Hematopoietic multipotent progenitor cell treated with erythropoietin and hydrocortisone succinate and interleukin-3 and kit ligand, for 8 days (in vitro differentiated cells): ENCODE results near the gene SNX4.
A peak's percentile ranks its signal among the peaks of the same experiment; 100 is the strongest.
"Not testable (repeated sequence)": the region's sequence is repeated elsewhere in the genome, so short reads cannot be mapped to it uniquely, and the experiment has no call there.

ENCODE experiments used
- DNase-seq: peaks from one replicate; pipeline ENCODE4 v3.0.0-alpha.2; 2015

The SNX4 gene

DNA sequence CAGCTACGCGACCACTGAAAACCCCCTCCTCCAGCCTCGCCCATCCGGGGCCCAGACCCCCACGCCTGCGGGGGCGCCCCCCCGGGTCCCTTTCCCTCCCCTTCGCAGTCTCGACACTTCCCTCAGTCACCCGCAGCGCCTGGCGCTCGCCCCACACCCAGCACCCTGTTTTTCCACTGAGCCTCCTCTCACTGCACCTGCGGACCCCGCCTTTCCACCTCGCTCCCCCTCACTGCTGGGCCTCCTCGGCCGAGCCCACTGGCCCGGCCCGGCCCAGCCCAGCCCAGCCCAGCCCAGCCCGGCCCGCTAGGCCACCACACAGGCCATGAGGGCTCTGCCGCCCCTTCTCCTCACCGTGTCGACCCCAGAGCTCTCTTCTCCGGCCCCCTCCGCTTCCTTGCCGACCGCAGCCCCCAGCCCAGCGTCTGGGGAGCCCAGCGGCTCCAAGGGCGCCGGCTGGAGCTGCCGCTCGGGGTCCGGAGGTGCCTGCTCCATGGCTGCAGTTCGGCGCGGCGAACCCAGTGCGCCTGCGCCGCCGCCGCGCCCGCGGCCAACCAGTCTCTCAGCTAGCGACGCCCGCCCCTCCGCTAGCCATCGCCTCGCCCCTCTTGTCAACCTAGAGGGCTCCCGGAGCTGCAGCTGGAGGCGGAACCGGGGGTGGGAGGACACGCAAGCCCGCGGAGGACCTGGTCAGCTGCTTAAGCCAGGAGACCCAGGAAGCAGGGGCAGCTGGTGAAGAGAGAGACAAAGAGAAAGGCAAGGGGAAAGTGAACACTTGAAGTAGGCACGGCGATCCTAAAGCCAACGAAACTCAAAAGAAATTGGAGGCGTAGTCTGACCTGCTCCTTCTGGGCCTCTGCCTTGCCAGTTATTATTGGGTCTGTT, at the start of gene SNX4:
Gene SNX4, minus strand, starts transcription at position 525 of the 885 bp plus-strand sequence. Its CDS starts 30 bp downstream, at position 495.
- peak; percentile 90 for DNase-seq

DNA sequence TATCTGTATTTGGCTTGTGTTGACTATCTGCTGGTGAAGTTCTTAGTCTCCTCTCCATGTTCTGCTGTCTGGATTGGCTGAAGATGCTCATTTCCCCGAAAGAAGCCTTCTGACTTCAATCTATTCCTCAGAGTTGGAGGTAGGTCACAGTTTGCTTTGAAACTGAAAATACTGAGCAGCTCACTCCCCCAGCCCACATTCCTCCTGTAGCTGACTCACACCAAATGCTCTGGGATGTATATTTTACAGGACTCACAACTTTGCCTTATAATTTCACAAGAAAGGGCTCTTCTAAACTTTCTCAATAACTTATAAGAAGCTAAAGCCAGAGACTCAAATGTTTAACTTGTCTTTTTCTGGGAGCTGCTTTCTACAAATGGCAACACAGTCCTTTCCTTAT, 36.3 kb upstream of the SNX4 start:
- no peak for DNase-seq

DNA sequence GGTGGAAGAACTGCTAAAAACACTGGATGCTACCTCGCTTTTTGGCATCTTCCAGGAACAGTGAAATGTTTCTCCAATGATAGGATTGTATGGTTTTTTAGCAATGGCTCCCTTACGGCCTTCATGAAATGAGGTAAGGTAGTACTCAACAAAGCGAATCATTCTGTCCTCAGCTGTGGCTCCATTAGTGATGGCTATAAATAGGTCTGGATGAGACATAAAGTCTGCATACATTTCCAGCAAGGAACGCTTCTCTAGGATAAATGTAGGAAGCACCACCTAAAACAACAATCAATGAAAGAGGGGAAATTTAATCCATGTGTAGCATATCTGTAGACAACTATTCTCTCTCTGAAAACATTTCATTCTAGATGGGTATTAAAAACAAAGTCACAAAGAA, 32.4 kb upstream of the SNX4 start:
- DNase-seq, result no peak

DNA sequence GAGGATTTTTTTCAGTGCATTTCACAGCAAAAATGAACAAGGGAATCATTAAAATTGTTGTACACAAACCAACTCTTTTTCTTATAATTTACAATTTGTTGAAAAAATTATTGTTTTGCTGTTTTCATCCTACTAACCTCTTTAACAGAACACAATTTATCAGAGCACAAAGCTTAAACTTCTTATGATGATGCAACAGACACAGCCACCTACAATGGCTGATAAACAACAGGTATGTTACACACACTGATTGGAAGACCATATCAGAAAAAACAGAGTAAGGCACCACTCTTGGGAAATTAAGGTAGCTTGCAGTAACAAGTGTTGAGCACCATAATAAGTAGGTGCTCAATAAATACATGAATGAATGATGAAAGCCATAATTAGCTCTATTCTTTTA, 8.9 kb upstream of the SNX4 start:
- DNase-seq, result no peak

DNA sequence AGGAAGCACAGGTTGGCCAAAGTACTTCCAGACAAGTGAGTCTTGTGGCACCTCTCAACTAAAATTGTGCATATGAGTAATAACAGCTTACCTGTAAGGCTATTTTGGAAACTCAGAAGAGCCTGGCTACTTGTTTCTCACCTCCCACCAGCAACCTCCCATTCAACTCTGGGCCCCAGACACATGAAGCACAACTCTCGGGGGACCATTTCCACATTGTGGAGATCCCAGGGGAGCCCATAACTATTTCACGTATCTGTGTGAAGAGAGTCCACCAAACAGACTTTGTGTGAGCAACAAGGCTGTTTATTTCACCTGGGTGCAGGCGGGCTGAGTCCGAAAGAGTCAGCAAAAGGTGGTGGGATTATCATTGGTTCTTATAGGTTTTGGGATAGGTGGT, 5.2 kb upstream of the SNX4 start:
- no peak for DNase-seq

DNA sequence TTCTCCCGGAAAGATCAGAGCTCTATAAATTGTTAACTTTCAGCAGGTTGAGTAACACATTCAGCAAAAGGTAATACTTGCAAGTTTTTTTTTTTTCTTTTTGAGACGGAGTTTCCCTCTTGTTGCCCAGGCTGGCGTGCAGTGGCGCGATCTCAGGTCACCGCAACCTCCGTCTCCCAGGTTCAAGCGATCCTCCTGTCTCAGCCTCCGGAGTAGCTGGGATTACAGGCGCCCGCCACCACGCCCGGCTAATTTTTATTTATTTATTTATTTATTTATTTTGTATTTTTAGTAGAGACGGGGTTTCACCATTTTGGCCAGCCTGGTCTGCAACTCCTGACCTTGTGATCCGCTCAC, 539 bp upstream of the SNX4 start:
- DNase-seq, result not testable (repeated sequence)

DNA sequence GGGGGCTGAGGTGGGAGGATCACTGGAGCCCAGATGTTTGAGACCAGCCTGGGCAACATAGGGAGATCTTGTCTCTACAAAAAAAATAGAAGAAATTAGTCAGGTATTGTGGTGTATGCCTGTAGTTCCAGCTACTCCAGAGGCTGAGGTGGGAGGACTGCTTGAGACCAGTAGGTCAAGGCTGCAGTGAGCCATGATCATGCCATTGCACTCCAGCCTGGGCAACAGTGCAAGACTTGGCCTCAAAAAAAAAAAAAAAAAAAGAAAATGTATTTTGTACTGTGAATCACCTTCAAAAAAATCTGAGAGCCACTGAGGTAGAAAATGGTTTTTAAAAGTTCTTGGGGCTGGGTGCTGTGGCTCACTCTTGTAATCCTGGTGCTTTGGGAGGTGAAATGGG, 4.6 kb downstream of the SNX4 start:
- DNase-seq, result no peak

DNA sequence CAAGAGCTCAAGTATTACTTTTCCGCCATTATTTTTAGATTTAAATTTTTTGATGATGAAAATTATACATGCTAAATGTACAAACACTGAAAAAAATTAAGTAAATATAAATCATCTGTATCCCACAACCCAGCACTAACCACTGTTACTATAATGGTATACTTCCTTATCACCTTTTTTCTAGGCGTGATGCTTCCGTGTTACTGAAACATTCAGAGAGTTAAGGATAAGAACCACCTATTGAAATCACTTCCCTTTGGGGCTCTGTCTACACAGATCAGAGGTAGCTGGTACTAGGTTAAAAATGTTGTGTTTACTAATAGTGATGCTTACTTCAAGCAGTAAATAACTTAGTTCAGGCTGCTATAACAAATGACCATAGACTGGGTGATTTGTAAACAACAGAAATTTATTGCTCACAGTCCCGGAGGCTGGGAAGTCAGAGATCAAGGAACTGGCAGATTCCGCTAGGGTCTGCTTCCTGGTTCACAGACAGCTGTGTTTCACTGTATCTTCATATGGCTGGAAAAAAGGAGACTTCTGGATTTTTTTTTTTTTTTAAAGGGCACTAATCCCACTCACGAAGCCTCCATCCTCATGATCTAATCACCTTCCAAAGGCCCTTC, 6.4 kb downstream of the SNX4 start:
- no peak for DNase-seq

DNA sequence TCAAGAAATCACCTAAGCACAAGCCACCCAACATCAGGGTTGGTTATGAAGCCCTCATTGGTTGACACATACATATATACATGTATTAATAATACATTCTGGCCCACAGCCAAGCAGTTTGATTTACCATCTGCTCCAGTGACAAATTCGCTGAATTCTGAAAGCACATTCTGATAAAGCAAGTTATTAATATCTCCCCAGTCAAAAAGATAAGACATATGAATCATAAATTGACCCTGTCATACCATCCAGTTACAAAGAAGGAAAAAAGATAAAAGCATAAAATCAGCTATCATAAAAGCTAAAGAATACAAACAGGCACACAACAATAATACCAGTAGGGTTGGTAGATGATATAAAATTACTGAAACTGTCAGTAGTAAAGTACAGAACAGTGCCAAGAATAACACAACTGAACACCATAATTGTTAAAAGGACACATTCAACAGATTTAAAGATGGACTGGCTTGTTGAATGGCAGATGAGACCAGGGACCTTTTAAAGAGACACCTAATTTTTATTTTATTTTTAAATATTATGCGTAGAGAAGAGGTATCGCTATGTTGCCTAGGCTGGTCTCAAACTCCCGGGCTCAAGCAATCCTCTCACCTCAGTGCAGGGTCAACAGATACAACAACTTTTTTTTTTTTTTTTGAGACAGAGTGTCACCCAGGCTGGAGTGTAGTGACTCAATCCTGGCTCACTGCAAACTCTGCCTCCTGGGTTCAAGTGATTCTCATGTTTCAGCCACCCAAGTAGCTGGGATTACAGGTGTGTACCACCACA, 7.7 kb downstream of the SNX4 start:
- peak; percentile 85 for DNase-seq

DNA sequence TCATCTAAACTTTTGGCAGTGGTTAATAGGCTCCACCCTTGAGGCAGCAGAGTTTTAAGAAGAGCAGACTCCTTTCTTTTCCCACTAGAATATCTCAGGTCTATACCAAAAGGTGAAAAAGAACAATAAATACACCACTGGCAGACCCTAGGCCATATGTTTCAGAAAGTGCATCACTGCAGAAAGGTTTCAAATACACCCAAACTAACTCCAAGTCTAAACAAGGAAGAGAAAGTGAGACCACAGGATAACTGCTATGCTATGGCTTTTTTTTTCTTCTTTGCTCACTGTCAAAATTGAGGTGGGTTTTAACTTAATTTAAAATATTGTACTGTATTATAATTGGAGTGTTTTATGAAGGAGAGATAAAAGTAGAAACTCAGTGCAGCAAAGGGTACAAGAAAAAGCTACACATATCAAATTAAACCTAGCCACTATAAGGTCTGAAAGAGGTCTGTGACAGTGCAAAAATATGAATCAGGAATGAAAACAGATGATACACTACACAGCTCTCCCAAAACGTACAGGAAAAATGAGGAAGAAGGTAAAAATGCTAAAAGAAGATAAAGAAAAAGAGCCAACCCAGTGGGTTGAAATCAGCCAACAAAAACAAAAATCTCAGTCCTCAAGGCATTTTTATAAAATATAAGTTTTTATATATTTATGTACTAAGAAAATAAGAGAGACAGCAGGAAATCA, 8.4 kb downstream of the SNX4 start:
- no peak for DNase-seq

DNA sequence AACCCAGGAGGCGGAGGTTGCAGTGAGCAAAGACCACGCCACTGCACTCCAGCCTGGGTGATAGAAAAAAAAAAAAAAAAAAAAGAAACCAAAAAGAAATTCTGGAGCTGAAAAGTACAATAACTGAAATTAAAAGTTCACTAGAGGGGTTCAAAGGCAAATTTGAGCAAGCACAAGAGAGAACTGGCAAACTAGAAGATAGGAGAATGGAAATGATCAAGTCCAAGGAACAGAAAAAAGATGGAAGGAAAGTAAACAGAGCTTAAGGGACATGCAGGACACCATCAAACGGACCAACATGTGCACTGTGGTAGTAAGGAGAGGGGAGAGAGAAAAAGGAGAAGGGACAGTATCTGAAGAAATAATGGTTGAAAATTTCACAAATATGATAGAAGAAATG, 12.9 kb downstream of the SNX4 start:
- no peak for DNase-seq

DNA sequence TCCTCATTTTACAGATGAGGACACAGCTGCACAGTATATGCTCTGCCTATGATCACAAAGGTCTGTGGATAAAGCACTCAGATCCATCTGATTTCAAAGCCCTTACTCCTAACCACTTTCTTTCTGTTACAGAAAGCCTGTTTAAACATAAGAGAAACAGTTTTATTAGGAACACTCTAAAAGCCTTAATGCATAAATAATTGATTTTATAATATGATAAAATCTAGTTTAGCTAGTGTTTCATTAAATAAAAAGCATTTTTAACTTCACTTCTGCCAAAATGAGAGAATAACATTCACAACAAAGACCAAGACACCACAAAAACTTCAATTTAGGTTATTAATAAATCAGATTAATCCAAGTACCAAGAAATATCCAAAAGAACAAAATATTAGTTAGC, 21.4 kb downstream of the SNX4 start:
- DNase-seq, result no peak

DNA sequence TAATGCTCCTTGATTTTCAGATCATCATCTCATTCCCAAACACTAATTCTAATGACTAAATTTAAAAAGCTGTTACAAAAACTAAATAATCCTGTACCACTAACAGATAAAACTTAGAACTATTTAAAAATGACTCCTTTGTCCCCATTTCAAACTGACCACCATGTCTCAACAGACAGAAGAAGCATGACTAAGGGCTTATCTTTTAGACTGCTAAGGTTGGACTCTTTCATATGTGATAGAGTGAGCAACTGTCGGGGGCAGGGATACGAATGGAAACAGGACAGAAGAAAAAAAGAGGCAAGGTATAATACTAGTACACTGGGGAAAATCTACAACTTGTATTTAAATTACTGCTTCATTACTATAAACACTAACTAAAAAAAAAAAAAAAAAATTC, 23.3 kb downstream of the SNX4 start:
- DNase-seq, result peak; percentile 71

DNA sequence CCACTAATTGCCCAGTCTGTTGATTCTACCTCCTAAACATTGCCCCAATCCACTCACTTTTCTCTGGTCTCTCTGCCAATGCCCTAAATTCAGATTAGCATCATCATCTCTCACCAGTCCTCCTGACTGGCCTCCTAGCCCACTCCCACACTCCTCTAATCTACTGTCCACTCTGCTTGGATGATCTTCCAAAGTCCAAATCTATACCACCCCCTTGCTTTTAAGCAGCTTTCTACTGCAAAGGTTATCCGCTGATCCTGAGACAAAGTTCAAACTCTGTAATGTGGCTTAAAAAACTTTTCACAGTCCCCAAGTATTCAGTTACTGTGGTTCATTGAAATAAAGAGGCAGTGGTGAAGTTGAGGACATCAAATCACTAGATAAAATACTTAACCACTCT, 37.6 kb downstream of the SNX4 start:
- no peak for DNase-seq

DNA sequence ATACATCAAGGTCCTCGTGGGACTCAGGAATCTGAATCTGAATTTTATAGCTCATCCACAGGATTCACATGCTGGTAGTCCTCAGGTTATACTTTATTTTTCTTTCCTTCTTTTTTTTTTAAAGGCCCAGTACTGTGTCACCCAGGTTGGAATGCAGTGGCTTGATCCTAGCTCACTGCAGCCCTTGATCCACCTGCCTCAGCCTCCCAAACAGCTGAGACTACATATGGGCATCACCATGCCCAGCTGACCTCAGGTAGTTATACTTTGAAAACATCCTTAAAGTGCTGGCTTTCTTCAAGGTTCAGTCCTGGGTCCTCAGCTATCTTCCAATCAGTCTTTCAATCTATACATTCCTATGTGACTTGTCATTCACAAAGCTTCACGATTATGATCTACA, 38.2 kb downstream of the SNX4 start:
- DNase-seq, result no peak

DNA sequence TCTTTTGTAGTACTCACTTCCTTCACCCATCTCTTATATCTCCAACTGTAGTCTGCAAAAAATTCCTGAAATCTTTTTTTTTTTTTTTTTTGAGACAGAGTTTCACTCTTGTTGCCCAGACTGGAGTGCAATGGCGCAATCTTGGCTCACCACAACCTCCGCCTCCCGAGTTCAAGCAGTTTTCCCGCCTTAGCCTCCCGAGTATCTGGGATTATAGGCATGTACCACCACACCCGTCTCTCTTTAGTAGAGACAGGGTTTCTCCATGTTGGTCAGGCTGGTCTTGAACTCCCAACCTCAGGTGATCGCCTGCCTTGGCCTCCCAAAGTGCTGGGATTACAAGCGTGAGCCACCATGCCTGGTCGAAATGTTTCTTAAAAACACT, 38.6 kb downstream of the SNX4 start:
- DNase-seq, result not testable (repeated sequence)

DNA sequence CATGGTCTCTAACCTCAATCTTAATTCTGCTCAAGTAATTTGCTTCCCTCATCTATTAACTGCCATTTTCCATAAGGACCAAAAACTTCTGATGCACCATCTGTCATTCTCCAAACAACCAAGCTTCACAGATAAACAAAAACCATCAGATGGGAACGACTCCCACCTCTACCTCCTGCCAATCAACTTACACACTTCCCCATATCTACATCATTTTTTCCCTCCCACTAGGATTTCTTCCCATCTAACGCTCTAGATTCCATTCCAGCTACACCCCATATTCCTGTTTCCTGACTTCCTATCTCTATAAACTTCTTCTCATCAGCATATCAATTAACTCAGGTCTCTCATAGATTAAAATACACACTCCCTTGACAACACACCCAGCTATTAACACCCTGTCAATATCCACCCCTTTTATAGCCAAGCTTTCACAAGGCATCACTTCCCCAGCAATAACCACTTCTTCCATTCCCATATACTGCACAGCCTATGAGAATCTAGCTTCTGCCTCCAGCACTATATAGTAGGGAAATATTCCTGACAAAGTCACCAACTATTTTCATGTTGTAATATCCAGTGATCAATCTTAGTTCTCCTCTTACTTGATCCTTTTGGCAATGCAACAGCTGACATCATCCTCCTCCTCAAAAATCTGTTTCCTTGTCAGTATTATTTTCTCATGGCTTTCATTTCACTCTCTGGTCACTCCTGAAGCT, 39.2 kb downstream of the SNX4 start:
- no peak for DNase-seq

DNA sequence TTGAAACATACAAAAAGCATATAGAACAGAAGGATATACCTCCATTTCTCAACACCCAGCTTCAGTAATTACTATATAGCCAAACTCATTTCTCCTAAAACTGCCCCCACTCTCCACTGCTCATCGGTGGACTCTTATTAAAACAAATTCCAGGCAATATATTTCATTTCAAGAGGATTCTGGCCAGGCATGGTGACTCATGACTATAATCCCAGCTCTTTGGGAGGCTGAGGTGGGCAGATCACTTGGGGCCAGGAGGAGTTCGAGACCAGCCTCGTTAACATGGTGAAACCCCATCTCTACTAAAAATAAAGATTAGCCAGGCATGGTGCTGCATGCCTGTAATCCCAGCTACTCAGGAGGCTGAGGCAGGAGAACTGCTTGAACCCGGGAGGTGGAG, 40.9 kb downstream of the SNX4 start:
- no peak for DNase-seq

DNA sequence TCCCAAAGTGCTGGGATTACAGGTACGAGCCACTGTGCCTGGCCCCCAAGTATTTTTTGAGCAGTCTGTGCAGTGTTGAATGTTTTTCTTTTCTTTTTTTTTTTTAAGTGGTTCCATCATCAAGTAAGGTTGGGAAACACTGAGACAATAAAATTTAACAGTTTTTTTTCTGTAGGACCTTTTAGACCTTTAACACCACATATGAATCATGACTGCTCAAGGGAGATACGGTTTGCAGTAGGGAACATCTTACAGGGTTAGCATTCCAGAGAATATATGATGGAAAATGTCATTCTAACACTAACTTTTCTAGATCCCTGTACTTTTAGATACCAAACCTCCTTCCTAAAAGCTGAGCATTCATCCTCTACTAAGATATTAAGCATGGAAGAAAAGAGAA, 41.7 kb downstream of the SNX4 start:
- no peak for DNase-seq

DNA sequence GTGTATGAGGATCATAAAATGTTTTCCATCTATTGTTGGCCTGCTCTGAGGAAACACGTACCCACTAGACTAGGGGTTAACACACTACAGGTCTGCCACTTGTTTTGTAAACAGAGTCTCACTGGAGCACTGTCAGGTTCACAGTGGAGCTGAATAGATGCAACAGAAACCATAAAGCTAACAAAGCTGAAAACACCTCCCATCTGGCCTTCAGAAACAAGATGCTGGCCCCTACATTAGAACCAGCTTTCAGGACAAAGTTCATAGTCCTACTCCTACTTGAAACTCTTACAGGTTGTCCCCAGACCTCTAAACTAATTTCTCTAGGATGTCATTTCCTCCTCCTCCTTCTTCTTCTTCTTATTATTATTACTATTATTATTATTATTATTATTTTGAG, 42.3 kb downstream of the SNX4 start:
- DNase-seq, result no peak

DNA sequence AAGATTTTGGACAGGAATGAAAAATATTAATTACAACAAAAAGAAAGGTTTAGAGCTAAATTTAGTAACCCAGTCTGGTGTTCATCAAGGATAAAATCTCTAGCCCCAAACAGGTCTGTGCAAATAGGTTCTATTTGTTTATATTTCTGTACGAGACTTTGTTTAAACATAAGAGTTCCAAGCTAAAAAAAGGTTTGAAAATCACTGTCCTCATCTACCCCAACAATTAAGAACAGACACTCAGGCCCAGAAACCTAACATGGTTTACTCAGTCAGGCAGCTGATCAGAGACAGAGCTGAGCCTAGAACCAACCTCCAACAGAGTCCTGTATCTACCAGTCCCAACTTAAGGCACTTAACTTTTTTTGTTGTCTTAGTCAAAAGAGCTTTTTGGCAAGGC, 49.3 kb downstream of the SNX4 start:
- no peak for DNase-seq

DNA sequence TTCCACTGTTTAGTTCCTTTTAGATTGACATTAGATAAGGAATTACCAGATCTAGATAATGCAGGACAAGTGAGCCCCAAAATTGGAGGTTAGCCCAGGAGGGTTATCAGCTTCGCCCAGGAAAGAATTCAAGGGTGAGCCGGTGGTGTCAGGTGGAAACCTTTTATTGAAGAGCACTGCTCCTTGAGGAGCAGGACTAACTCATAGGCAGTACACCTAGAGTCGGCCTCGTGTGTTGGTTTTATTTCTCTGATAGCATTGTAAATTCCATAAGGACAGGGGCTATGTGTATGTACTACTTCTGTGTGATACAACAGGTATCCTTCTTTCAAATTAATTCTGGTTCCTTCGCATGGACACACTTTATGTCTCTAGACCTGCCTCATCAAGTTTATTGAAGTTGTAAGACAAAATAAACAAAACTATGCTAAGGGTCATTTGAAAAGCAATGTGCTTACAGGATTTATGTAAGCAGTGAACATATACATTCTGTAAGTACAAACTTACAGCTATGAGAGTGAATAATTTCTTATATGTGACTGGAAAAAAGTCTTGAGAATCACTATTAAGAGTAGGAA, 57.2 kb downstream of the SNX4 start:
- peak; percentile 49 for DNase-seq
